Suprapubic skin (tissue), 4 donors: ENCODE measurements around the gene DNAJA2.

Source experiments
- POLR2A ChIP-seq, 2 donors: fragments of 450-650 bp; IDR thresholded peaks; one replicate each; pipeline ENCODE4 v1.6.1; 2017; ENCODE audit warnings: antibody characterized with exemption in 2 of 2, mild to moderate bottlenecking in 2 of 2, moderate library complexity in 2 of 2
- POLR2AphosphoS5 ChIP-seq, 3 donors: sonication (generic); formaldehyde crosslinking; IDR thresholded peaks; one replicate each; pipeline ENCODE4 v1.6.1; 2017; ENCODE audit warnings: antibody characterized with exemption in 3 of 3

DNA sequence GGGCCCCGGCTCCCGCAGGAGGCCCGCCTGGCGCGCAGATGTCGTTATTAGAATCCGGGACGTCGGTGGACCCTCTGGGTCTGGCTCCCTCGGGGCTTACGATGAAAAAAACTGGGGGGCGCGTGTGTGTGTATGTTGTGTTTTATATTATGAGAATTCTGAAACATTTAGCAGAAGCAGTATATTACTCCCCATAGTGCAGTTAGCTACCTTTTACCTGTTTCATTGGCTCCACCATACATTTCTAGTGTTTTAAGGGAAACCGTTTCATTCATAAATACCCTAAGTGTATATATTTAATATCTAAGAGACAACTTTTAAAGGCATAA is 486 bp upstream of the DNAJA2 start:
- TF ChIP-seq POLR2AphosphoS5 (IDR thresholded peaks at IDR 0.05), result no peak
- no peak for TF ChIP-seq POLR2A (IDR thresholded peaks at IDR 0.05)
